GM23338 (cell line): ENCODE measurements around the gene GRXCR2. TPM values are rescaled to one million over a fixed set of nuclear protein-coding genes. Genes with fewer than 3 reads are reported as not detected.

Experiments
- ATAC-seq: fragments of 200-7000 bp; cut with Tn5 transposase; 3 replicates; pipeline ENCODE4 v1.9.1; 2020
- DNase-seq: peaks from one replicate; pipeline ENCODE4 v3.0.0-alpha.2; 2015; ENCODE audit warnings: low spot score
- H2AFZ ChIP-seq: fragments of 200-600 bp; sonication (generic); 2 replicates; pipeline ENCODE4 v1.8.0; 2016; ENCODE audit warnings: antibody characterized with exemption, mild to moderate bottlenecking, moderate library complexity
- H3F3A ChIP-seq: fragments of 200-600 bp; sonication (generic); replicated peaks from 2 replicates; pipeline ENCODE4 v1.8.0; 2017; ENCODE audit warnings: antibody characterized with exemption, mixed run types, low read depth
- H3K27ac ChIP-seq: fragments of 200-600 bp; sonication (generic); 2 replicates; pipeline ENCODE4 v1.6.1; 2016; ENCODE audit warnings: low read depth
- H3K27me3 ChIP-seq: fragments of 200-600 bp; sonication (generic); 2 replicates; pipeline ENCODE4 v1.8.0; 2016; ENCODE audit warnings: mild to moderate bottlenecking, mixed run types, moderate library complexity; ENCODE audit not compliant: insufficient read depth
- H3K36me3 ChIP-seq: fragments of 200-600 bp; sonication (generic); 2 replicates; pipeline ENCODE4 v1.8.0; 2016; ENCODE audit warnings: mild to moderate bottlenecking; ENCODE audit not compliant: insufficient read depth
- H3K4me1 ChIP-seq: fragments of 200-600 bp; sonication (generic); 2 replicates; pipeline ENCODE4 v1.8.0; 2016; ENCODE audit warnings: mild to moderate bottlenecking, moderate library complexity; ENCODE audit not compliant: insufficient read depth
- H3K4me2 ChIP-seq: fragments of 200-600 bp; sonication (generic); 2 replicates; pipeline ENCODE4 v1.7.1; 2017; ENCODE audit warnings: mixed run types
- H3K4me3 ChIP-seq: fragments of 200-600 bp; sonication (generic); 2 replicates; pipeline ENCODE4 v1.6.1; 2016; ENCODE audit warnings: mixed run types
- H3K79me2 ChIP-seq: fragments of 200-600 bp; sonication (generic); replicated peaks from 2 replicates; pipeline ENCODE4 v1.8.0; 2017; ENCODE audit warnings: mild to moderate bottlenecking; ENCODE audit not compliant: insufficient read depth
- H3K9me2 ChIP-seq: fragments of 200-600 bp; sonication (generic); 2 replicates; pipeline ENCODE4 v1.8.0; 2017; ENCODE audit not compliant: insufficient read depth
- H4K20me1 ChIP-seq: fragments of 200-600 bp; sonication (generic); replicated peaks from 2 replicates; pipeline ENCODE4 v1.8.0; 2017; ENCODE audit warnings: mild to moderate bottlenecking; ENCODE audit not compliant: insufficient read depth
- H3K27ac Mint-ChIP-seq: 2 replicates; pipeline ENCODE4 v1.8.0; 2020; ENCODE audit warnings: inconsistent platforms, mild to moderate bottlenecking, moderate library complexity, mixed read lengths
- H3K27me3 Mint-ChIP-seq: 3 replicates; pipeline ENCODE4 v1.8.0; 2022; ENCODE audit warnings: low read depth, mild to moderate bottlenecking, moderate library complexity, mixed read lengths, inconsistent platforms; ENCODE audit not compliant: insufficient read depth, poor library complexity
- H3K36me3 Mint-ChIP-seq: 3 replicates; pipeline ENCODE4 v1.8.0; 2021; ENCODE audit warnings: low read depth, mild to moderate bottlenecking, inconsistent platforms, moderate library complexity, mixed read lengths
- H3K4me1 Mint-ChIP-seq: 3 replicates; pipeline ENCODE4 v1.8.0; 2020; ENCODE audit warnings: mild to moderate bottlenecking, inconsistent platforms, mixed read lengths
- H3K4me3 Mint-ChIP-seq: 3 replicates; pipeline ENCODE4 v1.8.0; 2021; ENCODE audit warnings: moderate library complexity, mild to moderate bottlenecking, inconsistent platforms, mixed read lengths
- H3K9me3 Mint-ChIP-seq: 3 replicates; pipeline ENCODE4 v1.8.0; 2020; ENCODE audit warnings: moderate library complexity, mild to moderate bottlenecking, inconsistent platforms, mixed read lengths
- CREB1 ChIP-seq: fragments of 250-450 bp; sonication (Bioruptor Pico); IDR thresholded peaks from 2 replicates; pipeline ENCODE4 v1.5.0; 2020; ENCODE audit warnings: low read depth, mild to moderate bottlenecking, moderate library complexity
- EZH2 ChIP-seq: fragments of 200-600 bp; sonication (generic); IDR thresholded peaks from one replicate; pipeline ENCODE4 v1.8.0; 2017; ENCODE audit warnings: antibody characterized with exemption, mild to moderate bottlenecking, low read depth; ENCODE audit not compliant: unreplicated experiment
- EZH2phosphoT487 ChIP-seq: fragments of 200-600 bp; sonication (generic); IDR thresholded peaks from one replicate; pipeline ENCODE4 v1.8.1; 2018; ENCODE audit warnings: antibody characterized with exemption; ENCODE audit not compliant: unreplicated experiment
- JUNB ChIP-seq: IDR thresholded peaks from one replicate; pipeline ENCODE4 v1.6.1; 2016; ENCODE audit warnings: antibody characterized with exemption; ENCODE audit not compliant: unreplicated experiment
- NANOG ChIP-seq: IDR thresholded peaks from 2 replicates; pipeline ENCODE4 v1.6.1; 2016; ENCODE audit warnings: antibody characterized with exemption, borderline replicate concordance
- POLR2AphosphoS5 ChIP-seq: IDR thresholded peaks from 2 replicates; pipeline ENCODE4 v1.6.1; 2016; ENCODE audit warnings: antibody characterized with exemption, low read depth
- STAT1 ChIP-seq: IDR thresholded peaks from one replicate; pipeline ENCODE4 v1.6.1; 2016; ENCODE audit warnings: antibody characterized with exemption; ENCODE audit not compliant: unreplicated experiment
- ZNF114 ChIP-seq: fragments of 250-450 bp; sonication (Bioruptor Pico); IDR thresholded peaks from 2 replicates; pipeline ENCODE4 v1.5.0; 2020; ENCODE audit warnings: mild to moderate bottlenecking, moderate library complexity
- ZNF331 ChIP-seq: fragments of 250-450 bp; sonication (Bioruptor Pico); IDR thresholded peaks from 2 replicates; pipeline ENCODE4 v1.5.0; 2020; ENCODE audit warnings: low read depth, mild to moderate bottlenecking, moderate library complexity
- long read RNA-seq: library from polyadenylated mRNA; unstranded; transcript quantifications from one replicate; pipeline ENCODE4 v2.0.0, GENCODE V29; 2020; ENCODE audit not compliant: unreplicated experiment
- polyA plus RNA-seq: library from polyadenylated mRNA; unstranded; fragments of >200 nt; fragmentation: Nextera tagmentation; extraction: Ambion mirVana; gene quantifications from 2 replicates; pipeline ENCODE4 v1.2.1, GENCODE V29; 2016
- total RNA-seq: library from RNA; depleted of rRNA; stranded (reverse); fragments of >200 nt; shearing (Covaris generic); gene quantifications from 2 replicates; pipeline ENCODE4 v1.2.3, GENCODE V29; 2014; rRNA removed
- TF ChIP-seq, protein P1 (sequence below): IDR thresholded peaks from 2 replicates; pipeline ENCODE4 v1.6.1; 2016; ENCODE audit warnings: antibody characterized with exemption
- TF ChIP-seq, protein P2 (sequence below): fragments of 250-450 bp; sonication (Bioruptor Pico); IDR thresholded peaks from 2 replicates; pipeline ENCODE4 v1.5.0; 2020; ENCODE audit warnings: mild to moderate bottlenecking, moderate library complexity
- TF ChIP-seq, protein P3 (sequence below), 2 experiments: fragments of 200-600 bp in 1 of 2; sonication (generic) in 1 of 2; conservative IDR thresholded peaks; 2 replicates each; pipeline versions ENCODE4 v1.5.1 to v1.6.1; 2016 to 2017; ENCODE audit warnings: antibody characterized with exemption in 2 of 2, low read depth in 2 of 2, mild to moderate bottlenecking in 2 of 2, moderate library complexity in 1 of 2
- TF ChIP-seq, protein P4 (sequence below): IDR thresholded peaks from one replicate; pipeline ENCODE4 v1.6.1; 2018; ENCODE audit warnings: antibody characterized with exemption; ENCODE audit not compliant: unreplicated experiment

Gene GRXCR2, protein sequence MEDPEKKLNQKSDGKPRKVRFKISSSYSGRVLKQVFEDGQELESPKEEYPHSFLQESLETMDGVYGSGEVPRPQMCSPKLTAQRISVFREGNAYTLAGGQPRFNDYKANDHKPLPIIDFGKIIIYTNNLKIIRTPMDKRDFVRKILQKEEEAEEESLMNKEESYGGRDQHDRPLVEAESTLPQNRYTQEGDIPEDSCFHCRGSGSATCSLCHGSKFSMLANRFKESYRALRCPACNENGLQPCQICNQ
- total RNA-seq (not detected in 2 replicates), polyA plus RNA-seq (not detected in 2 replicates)
- long read RNA-seq, result 0 reads

DNA sequence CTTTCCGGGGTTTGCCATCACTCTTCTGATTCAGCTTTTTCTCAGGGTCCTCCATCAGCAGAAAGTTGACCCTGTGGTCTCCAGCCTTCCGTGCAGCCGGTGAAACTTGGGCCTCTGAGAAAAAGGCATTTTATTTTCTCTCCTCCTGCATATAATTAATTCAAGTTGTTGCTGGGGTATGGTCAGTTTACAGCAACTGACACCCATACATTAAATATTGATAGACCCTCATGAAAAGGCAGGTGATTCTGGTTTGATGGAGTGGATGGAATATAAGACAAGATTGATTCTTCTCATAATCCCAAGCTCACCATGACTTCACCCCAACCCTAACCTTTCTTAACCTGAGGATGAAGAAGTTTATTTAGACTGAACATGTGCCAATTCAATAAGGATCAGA is at the start of gene GRXCR2:
TSS of gene GRXCR2 (minus strand) at position 101 of the 400 bp plus-strand sequence. CDS start at position 55, 46 bp downstream.
- H3K36me3 ChIP-seq, result no peaks in the 10 kb centered on the region
- no peaks in the 10 kb centered on the region for H4K20me1 ChIP-seq
- no peaks in the 10 kb centered on the region for H3K79me2 ChIP-seq
- H3K4me3 ChIP-seq, result no peak within 1 kb of the TSS
- no peaks in the 10 kb centered on the region for H3K9me2 ChIP-seq
- no peak within 1 kb of the TSS for H3K4me3 Mint-ChIP-seq
- H3K36me3 Mint-ChIP-seq, result no peaks in the 10 kb centered on the region
- no peak within 1 kb of the TSS for H3K27ac Mint-ChIP-seq
- DNase-seq (no peak), ATAC-seq (no peak)
- no peak within 1 kb of the TSS for H3K4me2 ChIP-seq
- no peaks in the 10 kb centered on the region for H3K4me1 ChIP-seq
- H3K27ac ChIP-seq, result no peak within 1 kb of the TSS
- no peaks in the 10 kb centered on the region for H3K27me3 ChIP-seq
- TF ChIP-seq, protein P1, sequence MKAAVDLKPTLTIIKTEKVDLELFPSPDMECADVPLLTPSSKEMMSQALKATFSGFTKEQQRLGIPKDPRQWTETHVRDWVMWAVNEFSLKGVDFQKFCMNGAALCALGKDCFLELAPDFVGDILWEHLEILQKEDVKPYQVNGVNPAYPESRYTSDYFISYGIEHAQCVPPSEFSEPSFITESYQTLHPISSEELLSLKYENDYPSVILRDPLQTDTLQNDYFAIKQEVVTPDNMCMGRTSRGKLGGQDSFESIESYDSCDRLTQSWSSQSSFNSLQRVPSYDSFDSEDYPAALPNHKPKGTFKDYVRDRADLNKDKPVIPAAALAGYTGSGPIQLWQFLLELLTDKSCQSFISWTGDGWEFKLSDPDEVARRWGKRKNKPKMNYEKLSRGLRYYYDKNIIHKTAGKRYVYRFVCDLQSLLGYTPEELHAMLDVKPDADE, result no peak
- TF ChIP-seq POLR2AphosphoS5 (no peak), NANOG (no peak), STAT1 (no peak), ZNF114 (CRISPR knock-in tag) (no peak), EZH2 (no peak), JUNB (no peak), EZH2phosphoT487 (no peak), ZNF331 (CRISPR knock-in tag) (no peak), CREB1 (no peak)
- TF ChIP-seq, protein P2, sequence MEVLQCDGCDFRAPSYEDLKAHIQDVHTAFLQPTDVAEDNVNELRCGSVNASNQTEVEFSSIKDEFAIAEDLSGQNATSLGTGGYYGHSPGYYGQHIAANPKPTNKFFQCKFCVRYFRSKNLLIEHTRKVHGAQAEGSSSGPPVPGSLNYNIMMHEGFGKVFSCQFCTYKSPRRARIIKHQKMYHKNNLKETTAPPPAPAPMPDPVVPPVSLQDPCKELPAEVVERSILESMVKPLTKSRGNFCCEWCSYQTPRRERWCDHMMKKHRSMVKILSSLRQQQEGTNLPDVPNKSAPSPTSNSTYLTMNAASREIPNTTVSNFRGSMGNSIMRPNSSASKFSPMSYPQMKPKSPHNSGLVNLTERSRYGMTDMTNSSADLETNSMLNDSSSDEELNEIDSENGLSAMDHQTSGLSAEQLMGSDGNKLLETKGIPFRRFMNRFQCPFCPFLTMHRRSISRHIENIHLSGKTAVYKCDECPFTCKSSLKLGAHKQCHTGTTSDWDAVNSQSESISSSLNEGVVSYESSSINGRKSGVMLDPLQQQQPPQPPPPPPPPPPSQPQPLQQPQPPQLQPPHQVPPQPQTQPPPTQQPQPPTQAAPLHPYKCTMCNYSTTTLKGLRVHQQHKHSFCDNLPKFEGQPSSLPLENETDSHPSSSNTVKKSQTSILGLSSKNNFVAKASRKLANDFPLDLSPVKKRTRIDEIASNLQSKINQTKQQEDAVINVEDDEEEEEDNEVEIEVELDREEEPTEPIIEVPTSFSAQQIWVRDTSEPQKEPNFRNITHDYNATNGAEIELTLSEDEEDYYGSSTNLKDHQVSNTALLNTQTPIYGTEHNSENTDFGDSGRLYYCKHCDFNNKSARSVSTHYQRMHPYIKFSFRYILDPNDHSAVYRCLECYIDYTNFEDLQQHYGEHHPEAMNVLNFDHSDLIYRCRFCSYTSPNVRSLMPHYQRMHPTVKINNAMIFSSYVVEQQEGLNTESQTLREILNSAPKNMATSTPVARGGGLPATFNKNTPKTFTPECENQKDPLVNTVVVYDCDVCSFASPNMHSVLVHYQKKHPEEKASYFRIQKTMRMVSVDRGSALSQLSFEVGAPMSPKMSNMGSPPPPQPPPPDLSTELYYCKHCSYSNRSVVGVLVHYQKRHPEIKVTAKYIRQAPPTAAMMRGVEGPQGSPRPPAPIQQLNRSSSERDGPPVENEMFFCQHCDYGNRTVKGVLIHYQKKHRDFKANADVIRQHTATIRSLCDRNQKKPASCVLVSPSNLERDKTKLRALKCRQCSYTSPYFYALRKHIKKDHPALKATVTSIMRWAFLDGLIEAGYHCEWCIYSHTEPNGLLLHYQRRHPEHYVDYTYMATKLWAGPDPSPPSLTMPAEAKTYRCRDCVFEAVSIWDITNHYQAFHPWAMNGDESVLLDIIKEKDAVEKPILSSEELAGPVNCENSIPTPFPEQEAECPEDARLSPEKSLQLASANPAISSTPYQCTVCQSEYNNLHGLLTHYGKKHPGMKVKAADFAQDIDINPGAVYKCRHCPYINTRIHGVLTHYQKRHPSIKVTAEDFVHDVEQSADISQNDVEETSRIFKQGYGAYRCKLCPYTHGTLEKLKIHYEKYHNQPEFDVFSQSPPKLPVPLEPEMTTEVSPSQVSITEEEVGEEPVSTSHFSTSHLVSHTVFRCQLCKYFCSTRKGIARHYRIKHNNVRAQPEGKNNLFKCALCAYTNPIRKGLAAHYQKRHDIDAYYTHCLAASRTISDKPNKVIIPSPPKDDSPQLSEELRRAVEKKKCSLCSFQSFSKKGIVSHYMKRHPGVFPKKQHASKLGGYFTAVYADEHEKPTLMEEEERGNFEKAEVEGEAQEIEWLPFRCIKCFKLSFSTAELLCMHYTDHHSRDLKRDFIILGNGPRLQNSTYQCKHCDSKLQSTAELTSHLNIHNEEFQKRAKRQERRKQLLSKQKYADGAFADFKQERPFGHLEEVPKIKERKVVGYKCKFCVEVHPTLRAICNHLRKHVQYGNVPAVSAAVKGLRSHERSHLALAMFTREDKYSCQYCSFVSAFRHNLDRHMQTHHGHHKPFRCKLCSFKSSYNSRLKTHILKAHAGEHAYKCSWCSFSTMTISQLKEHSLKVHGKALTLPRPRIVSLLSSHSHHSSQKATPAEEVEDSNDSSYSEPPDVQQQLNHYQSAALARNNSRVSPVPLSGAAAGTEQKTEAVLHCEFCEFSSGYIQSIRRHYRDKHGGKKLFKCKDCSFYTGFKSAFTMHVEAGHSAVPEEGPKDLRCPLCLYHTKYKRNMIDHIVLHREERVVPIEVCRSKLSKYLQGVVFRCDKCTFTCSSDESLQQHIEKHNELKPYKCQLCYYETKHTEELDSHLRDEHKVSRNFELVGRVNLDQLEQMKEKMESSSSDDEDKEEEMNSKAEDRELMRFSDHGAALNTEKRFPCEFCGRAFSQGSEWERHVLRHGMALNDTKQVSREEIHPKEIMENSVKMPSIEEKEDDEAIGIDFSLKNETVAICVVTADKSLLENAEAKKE, result no peak
- TF ChIP-seq, protein P3, sequence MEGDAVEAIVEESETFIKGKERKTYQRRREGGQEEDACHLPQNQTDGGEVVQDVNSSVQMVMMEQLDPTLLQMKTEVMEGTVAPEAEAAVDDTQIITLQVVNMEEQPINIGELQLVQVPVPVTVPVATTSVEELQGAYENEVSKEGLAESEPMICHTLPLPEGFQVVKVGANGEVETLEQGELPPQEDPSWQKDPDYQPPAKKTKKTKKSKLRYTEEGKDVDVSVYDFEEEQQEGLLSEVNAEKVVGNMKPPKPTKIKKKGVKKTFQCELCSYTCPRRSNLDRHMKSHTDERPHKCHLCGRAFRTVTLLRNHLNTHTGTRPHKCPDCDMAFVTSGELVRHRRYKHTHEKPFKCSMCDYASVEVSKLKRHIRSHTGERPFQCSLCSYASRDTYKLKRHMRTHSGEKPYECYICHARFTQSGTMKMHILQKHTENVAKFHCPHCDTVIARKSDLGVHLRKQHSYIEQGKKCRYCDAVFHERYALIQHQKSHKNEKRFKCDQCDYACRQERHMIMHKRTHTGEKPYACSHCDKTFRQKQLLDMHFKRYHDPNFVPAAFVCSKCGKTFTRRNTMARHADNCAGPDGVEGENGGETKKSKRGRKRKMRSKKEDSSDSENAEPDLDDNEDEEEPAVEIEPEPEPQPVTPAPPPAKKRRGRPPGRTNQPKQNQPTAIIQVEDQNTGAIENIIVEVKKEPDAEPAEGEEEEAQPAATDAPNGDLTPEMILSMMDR (conservative IDR thresholded peaks at IDR 0.05; ENCODE audit: low read depth in 2 of 2), result no peak
- TF ChIP-seq, protein P4, sequence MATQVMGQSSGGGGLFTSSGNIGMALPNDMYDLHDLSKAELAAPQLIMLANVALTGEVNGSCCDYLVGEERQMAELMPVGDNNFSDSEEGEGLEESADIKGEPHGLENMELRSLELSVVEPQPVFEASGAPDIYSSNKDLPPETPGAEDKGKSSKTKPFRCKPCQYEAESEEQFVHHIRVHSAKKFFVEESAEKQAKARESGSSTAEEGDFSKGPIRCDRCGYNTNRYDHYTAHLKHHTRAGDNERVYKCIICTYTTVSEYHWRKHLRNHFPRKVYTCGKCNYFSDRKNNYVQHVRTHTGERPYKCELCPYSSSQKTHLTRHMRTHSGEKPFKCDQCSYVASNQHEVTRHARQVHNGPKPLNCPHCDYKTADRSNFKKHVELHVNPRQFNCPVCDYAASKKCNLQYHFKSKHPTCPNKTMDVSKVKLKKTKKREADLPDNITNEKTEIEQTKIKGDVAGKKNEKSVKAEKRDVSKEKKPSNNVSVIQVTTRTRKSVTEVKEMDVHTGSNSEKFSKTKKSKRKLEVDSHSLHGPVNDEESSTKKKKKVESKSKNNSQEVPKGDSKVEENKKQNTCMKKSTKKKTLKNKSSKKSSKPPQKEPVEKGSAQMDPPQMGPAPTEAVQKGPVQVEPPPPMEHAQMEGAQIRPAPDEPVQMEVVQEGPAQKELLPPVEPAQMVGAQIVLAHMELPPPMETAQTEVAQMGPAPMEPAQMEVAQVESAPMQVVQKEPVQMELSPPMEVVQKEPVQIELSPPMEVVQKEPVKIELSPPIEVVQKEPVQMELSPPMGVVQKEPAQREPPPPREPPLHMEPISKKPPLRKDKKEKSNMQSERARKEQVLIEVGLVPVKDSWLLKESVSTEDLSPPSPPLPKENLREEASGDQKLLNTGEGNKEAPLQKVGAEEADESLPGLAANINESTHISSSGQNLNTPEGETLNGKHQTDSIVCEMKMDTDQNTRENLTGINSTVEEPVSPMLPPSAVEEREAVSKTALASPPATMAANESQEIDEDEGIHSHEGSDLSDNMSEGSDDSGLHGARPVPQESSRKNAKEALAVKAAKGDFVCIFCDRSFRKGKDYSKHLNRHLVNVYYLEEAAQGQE, result no peak
- no peak within 1 kb of the TSS for H2AFZ ChIP-seq
- no peaks in the 10 kb centered on the region for H3K4me1 Mint-ChIP-seq
- no peaks in the 10 kb centered on the region for H3K9me3 Mint-ChIP-seq
- H3K27me3 Mint-ChIP-seq, result peaks cover 2% of the 10 kb centered on the region
- no peaks in the 10 kb centered on the region for H3F3A ChIP-seq
